Measurements from ENCODE around the gene UNC45A. TPM values are rescaled to one million over a fixed set of nuclear protein-coding genes. Genes with fewer than 3 reads are reported as not detected.

UNC45A gene
- total RNA-seq, 1 experiment from 2014 or later = 63.1 TPM

GRCh38 chr15:90902840-90903732, 32.0 kb upstream of the UNC45A start, which contains the start of gene MAN2A2:
TSS of gene MAN2A2 (plus strand) at chr15:90903302. CDS start at chr15:90904208, 906 bp downstream.
- Mint-ChIP-seq H3K4me3 (ENCODE audit: unreplicated experiment) (peak within 1 kb of the TSS; percentile 82), H3K4me1 (ENCODE audit: insufficient read depth, unreplicated experiment) (peaks cover 10% of the 10 kb centered on the region), H3K27me3 (ENCODE audit: insufficient read depth, unreplicated experiment) (no peaks in the 10 kb centered on the region), H3K36me3 (ENCODE audit: insufficient read depth, unreplicated experiment) (peaks cover 20% of the 10 kb centered on the region), H3K27ac (ENCODE audit: low read depth, unreplicated experiment) (peak within 1 kb of the TSS; percentile 67), H3K9me3 (ENCODE audit: unreplicated experiment) (no peaks in the 10 kb centered on the region)
- intact Hi-C loops (cut with micrococcal nuclease) = loop anchor here (1.0 kb wide), 1 partner anchor 29 kb away; the partner anchor contains the start of gene HDDC3
- TF ChIP-seq CTCF (IDR thresholded peaks at IDR 0.05; ENCODE audit: unreplicated experiment) = no peak
- BruUV-seq (replicated peaks) = TSS peak; percentile 29
- ChIA-PET POLR2A (interaction anchor here (0.6 to 7.9 kb wide), 13 partner anchors 11 to 986 kb away, joined by 3 to 150 read pairs (median 4); partner anchors contain the start of genes FURIN, HDDC3, PRC1 and RCCD1), CTCF (interaction anchor here (0.6 to 12.8 kb wide), 9 partner anchors 11 to 566 kb away, joined by 3 to 131 read pairs (median 4); partner anchors contain the start of genes FES, FURIN, HDDC3 and UNC45A)
- peak; percentile 47 for DNase-seq (ENCODE audit: unreplicated experiment)

- Mint-ChIP-seq H3K4me3 (ENCODE audit: unreplicated experiment) (peak overlapping the region; percentile 82), H3K4me1 (ENCODE audit: insufficient read depth, unreplicated experiment) (peaks cover 10% of the 10 kb centered on the region), H3K36me3 (ENCODE audit: insufficient read depth, unreplicated experiment) (peaks cover 20% of the 10 kb centered on the region), H3K27ac (ENCODE audit: low read depth, unreplicated experiment) (peak overlapping the region; percentile 67), H3K27me3 (ENCODE audit: insufficient read depth, unreplicated experiment) (no peaks in the 10 kb centered on the region), H3K9me3 (ENCODE audit: unreplicated experiment) (no peaks in the 10 kb centered on the region)
- DNase-seq (ENCODE audit: unreplicated experiment) = no peak
- ChIA-PET POLR2A (interaction anchor here (0.6 to 7.9 kb wide), 8 partner anchors 10 to 108 kb away, joined by 3 to 150 read pairs (median 4); partner anchors contain the start of genes FURIN, HDDC3 and UNC45A), CTCF (interaction anchor here (0.6 to 12.8 kb wide), 4 partner anchors 18 to 335 kb away, joined by 3 to 131 read pairs (median 44); partner anchors contain the start of genes FES, HDDC3 and UNC45A)
- no TSS peak for BruUV-seq (replicated peaks)
- TF ChIP-seq CTCF (IDR thresholded peaks at IDR 0.05; ENCODE audit: unreplicated experiment) = no peak
- intact Hi-C loops (cut with micrococcal nuclease) = no loop called here
Observed at GRCh38 chr15:90903733-90904536, 31.1 kb upstream of the UNC45A start.

- POLR2A ChIA-PET = interaction anchor here (1.0 to 3.3 kb wide), 2 partner anchors 26 to 34 kb away, joined by 3 to 15 read pairs; partner anchors contain the start of gene HDDC3
- peaks cover 20% of the 10 kb centered on the region for H3K36me3 Mint-ChIP-seq (ENCODE audit: insufficient read depth, unreplicated experiment)
Observed at GRCh38 chr15:90904746-90905145, 30.3 kb upstream of the UNC45A start.

More at GRCh38 chr15:90904746-90905145, 30.3 kb upstream of the UNC45A start:
- intact Hi-C loops (cut with micrococcal nuclease) = no loop called here
- DNase-seq (ENCODE audit: unreplicated experiment) = no peak
- Mint-ChIP-seq H3K27ac (ENCODE audit: low read depth, unreplicated experiment) (no peak overlapping the region), H3K9me3 (ENCODE audit: unreplicated experiment) (no peaks in the 10 kb centered on the region), H3K4me3 (ENCODE audit: unreplicated experiment) (no peak overlapping the region), H3K4me1 (ENCODE audit: insufficient read depth, unreplicated experiment) (peaks cover 10% of the 10 kb centered on the region), H3K27me3 (ENCODE audit: insufficient read depth, unreplicated experiment) (no peaks in the 10 kb centered on the region)
- CTCF ChIA-PET = interaction anchor here (0.7 to 12.8 kb wide), 4 partner anchors 19 to 367 kb away, joined by 3 to 131 read pairs (median 44); partner anchors contain the start of genes FES, HDDC3 and UNC45A
- TF ChIP-seq CTCF (IDR thresholded peaks at IDR 0.05; ENCODE audit: unreplicated experiment) = no peak
- BruUV-seq (replicated peaks) = TSS peak; percentile 9
